Neural progenitor cell (in vitro differentiated cells): ENCODE data around the gene ERN1. TPM values are rescaled to one million over a fixed set of nuclear protein-coding genes. Genes with fewer than 3 reads are reported as not detected.

Experiments
- DNase-seq: peaks from one replicate; pipeline ENCODE4 v3.0.0-alpha.2; 2016; ENCODE audit warnings: low spot score
- H2AFZ ChIP-seq: fragments of 200-600 bp; sonication (generic); replicated peaks from 2 replicates; pipeline ENCODE4 v1.6.1; 2016; ENCODE audit warnings: antibody characterized with exemption
- H3F3A ChIP-seq: fragments of 200-600 bp; sonication (generic); 2 replicates; pipeline ENCODE4 v1.6.1; 2016; ENCODE audit warnings: antibody characterized with exemption, low read depth
- H3K27ac ChIP-seq: fragments of 200-600 bp; sonication (generic); 2 replicates; pipeline ENCODE4 v1.5.1; 2016; ENCODE audit warnings: mild to moderate bottlenecking
- H3K27me3 ChIP-seq: fragments of 200-600 bp; sonication (generic); 2 replicates; pipeline ENCODE4 v1.6.1; 2016; ENCODE audit warnings: mild to moderate bottlenecking, moderate library complexity
- H3K36me3 ChIP-seq: fragments of 200-600 bp; sonication (generic); 2 replicates; pipeline ENCODE4 v1.5.1; 2016
- H3K4me1 ChIP-seq: fragments of 200-600 bp; sonication (generic); 2 replicates; pipeline ENCODE4 v1.6.1; 2016; ENCODE audit warnings: mixed run types
- H3K4me2 ChIP-seq: fragments of 200-600 bp; sonication (generic); 2 replicates; pipeline ENCODE4 v1.6.1; 2016
- H3K4me3 ChIP-seq: fragments of 200-600 bp; sonication (generic); 2 replicates; pipeline ENCODE4 v1.5.1; 2016
- H3K79me2 ChIP-seq: fragments of 200-600 bp; sonication (generic); 2 replicates; pipeline ENCODE4 v1.6.1; 2016; ENCODE audit warnings: low read depth
- H3K9ac ChIP-seq: fragments of 200-600 bp; sonication (generic); 2 replicates; pipeline ENCODE4 v1.6.1; 2016
- H3K9me3 ChIP-seq: fragments of 200-600 bp; sonication (generic); 2 replicates; pipeline ENCODE4 v1.5.1; 2016; ENCODE audit warnings: low read depth
- H4K20me1 ChIP-seq: fragments of 200-600 bp; sonication (generic); 2 replicates; pipeline ENCODE4 v1.6.1; 2016; ENCODE audit warnings: low read depth
- H3K27ac Mint-ChIP-seq: 3 replicates; pipeline ENCODE4 v1.8.0; 2021; ENCODE audit warnings: mixed read lengths
- H3K27me3 Mint-ChIP-seq: 2 replicates; pipeline ENCODE4 v1.8.0; 2022; ENCODE audit warnings: low read depth, mild to moderate bottlenecking, inconsistent platforms, moderate library complexity, mixed read lengths; ENCODE audit not compliant: insufficient read depth
- H3K36me3 Mint-ChIP-seq: 3 replicates; pipeline ENCODE4 v1.8.0; 2021; ENCODE audit warnings: mixed read lengths
- H3K4me1 Mint-ChIP-seq: 3 replicates; pipeline ENCODE4 v1.8.0; 2021; ENCODE audit warnings: mixed read lengths
- H3K4me3 Mint-ChIP-seq: 3 replicates; pipeline ENCODE4 v1.8.0; 2021; ENCODE audit warnings: mild to moderate bottlenecking, moderate library complexity, mixed read lengths
- H3K9me3 Mint-ChIP-seq: 3 replicates; pipeline ENCODE4 v1.8.0; 2020; ENCODE audit warnings: mixed read lengths
- EZH2 ChIP-seq: fragments of 200-600 bp; sonication (generic); IDR thresholded peaks from 2 replicates; pipeline ENCODE4 v1.6.1; 2017; ENCODE audit warnings: antibody characterized with exemption, mild to moderate bottlenecking, moderate library complexity
- EZH2phosphoT487 ChIP-seq: fragments of 200-600 bp; sonication (generic); IDR thresholded peaks from 2 replicates; pipeline ENCODE4 v1.6.1; 2017; ENCODE audit warnings: antibody characterized with exemption
- total RNA-seq: library from RNA; depleted of rRNA; stranded (reverse); fragments of >200 nt; gene quantifications from 2 replicates; pipeline ENCODE4 v1.2.3, GENCODE V29; 2015; ENCODE audit warnings: low replicate concordance
- TF ChIP-seq, protein P1 (sequence below): fragments of 200-600 bp; sonication (generic); IDR thresholded peaks from 2 replicates; pipeline ENCODE4 v1.5.1; 2017; ENCODE audit warnings: antibody characterized with exemption, mild to moderate bottlenecking

Gene ERN1
- total RNA-seq, 1 donor from 2014 or later = 2.4 TPM

DNA sequence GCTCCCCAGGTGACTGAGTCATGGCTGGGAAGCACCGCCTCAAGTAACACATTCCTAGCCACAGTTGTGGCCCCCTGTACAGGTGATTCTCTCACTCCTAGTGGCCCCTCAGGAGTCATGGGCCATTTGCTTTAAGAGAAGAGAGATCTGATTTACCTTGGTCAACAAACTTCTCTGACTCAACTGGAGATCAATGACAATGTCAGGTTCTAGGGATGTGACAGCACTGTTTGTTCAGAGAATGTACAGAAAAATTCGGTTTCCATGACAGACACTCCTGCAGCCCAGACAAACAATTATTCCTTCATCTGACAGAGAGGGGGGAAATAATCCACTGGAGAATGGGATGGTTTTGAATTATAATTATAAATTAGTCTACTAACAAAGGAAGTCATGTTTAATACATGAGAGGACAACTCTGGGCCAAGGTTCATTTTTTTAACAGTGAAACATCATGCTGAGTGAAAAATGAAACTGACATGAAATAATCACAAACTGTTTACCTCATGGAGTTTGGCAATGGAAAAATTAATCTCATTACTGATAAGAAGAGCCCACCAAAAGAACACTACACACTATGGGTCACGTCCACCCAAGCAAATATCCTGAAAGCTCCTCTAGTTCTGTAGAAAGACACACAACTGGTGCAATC lies 9.7 kb downstream of the ERN1 start:
- Mint-ChIP-seq H3K4me1 (peaks cover 11% of the 10 kb centered on the region), H3K27me3 (peaks cover 3% of the 10 kb centered on the region), H3K27ac (no peak overlapping the region), H3K9me3 (no peaks in the 10 kb centered on the region), H3K36me3 (peaks cover 2% of the 10 kb centered on the region), H3K4me3 (no peak overlapping the region)
- no peak overlapping the region for H3K9ac ChIP-seq
- H3K79me2 ChIP-seq = no peaks in the 10 kb centered on the region
- no peaks in the 10 kb centered on the region for H3K36me3 ChIP-seq
- no peak overlapping the region for H2AFZ ChIP-seq
- no peak for DNase-seq
- TF ChIP-seq, protein P1, sequence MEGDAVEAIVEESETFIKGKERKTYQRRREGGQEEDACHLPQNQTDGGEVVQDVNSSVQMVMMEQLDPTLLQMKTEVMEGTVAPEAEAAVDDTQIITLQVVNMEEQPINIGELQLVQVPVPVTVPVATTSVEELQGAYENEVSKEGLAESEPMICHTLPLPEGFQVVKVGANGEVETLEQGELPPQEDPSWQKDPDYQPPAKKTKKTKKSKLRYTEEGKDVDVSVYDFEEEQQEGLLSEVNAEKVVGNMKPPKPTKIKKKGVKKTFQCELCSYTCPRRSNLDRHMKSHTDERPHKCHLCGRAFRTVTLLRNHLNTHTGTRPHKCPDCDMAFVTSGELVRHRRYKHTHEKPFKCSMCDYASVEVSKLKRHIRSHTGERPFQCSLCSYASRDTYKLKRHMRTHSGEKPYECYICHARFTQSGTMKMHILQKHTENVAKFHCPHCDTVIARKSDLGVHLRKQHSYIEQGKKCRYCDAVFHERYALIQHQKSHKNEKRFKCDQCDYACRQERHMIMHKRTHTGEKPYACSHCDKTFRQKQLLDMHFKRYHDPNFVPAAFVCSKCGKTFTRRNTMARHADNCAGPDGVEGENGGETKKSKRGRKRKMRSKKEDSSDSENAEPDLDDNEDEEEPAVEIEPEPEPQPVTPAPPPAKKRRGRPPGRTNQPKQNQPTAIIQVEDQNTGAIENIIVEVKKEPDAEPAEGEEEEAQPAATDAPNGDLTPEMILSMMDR = no peak
- TF ChIP-seq EZH2phosphoT487 (no peak), EZH2 (no peak)
- H3K4me2 ChIP-seq = no peak overlapping the region
- H3K27ac ChIP-seq = no peak overlapping the region
- H3K9me3 ChIP-seq = no peaks in the 10 kb centered on the region
- H4K20me1 ChIP-seq = no peaks in the 10 kb centered on the region
- H3F3A ChIP-seq = no peaks in the 10 kb centered on the region
- H3K27me3 ChIP-seq = no peaks in the 10 kb centered on the region
- no peaks in the 10 kb centered on the region for H3K4me1 ChIP-seq
- H3K4me3 ChIP-seq = no peak overlapping the region

DNA sequence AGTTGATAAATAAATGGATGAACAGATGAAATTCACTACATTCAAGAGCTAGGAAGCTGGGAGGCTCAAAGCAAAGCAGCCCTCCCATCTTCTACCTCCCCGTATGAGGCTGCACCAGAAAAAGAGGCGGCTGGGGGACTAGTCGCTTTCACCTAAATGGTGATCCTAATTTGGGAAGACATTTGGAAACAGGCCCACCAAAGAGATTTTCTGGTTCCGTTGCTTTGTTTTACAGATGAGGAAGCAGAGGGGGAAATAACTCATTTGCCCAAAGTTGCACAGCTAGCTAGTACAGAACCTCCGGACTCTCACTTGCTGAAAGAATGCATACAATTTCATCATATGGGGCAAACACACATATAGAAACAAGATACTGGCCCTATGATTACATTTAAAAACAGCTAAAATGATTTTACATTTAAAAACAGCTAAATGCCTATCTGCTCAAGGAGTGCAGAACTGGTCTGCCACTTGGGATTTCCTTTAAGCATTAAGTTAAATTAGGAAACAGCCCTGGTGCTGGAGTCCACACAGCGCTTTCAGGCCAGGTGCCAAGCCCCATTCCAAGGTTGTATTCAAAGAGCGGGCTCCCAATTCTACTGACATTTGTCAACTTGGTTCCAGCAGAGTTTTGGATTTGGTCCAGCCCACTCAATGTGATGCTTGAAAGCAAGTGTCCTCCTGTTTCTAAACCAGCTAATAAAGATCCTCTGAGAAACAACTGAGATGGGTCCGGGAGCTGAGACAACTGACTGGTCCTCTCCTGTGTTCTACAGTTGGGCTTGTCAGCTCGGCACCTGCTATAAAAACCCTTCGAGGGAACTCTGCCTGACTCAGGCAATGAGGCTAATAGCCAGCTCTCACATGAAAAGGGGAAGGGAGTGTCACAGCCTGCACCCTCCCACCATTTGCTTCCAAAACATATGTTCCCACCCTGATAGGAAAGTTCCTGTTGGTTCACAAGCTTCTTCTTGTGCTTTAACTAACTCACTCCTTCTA lies 11.7 kb downstream of the ERN1 start:
- Histone ChIP-seq H3K27me3 (no peaks in the 10 kb centered on the region), H3K9me3 (no peaks in the 10 kb centered on the region), H3K79me2 (no peaks in the 10 kb centered on the region), H3K27ac (no peak overlapping the region), H4K20me1 (no peaks in the 10 kb centered on the region), H3K9ac (no peak overlapping the region), H3K4me3 (no peak overlapping the region), H3K36me3 (no peaks in the 10 kb centered on the region), H2AFZ (no peak overlapping the region), H3K4me2 (no peak overlapping the region), H3F3A (no peaks in the 10 kb centered on the region), H3K4me1 (no peaks in the 10 kb centered on the region)
- Mint-ChIP-seq H3K36me3 (no peaks in the 10 kb centered on the region), H3K4me3 (no peak overlapping the region), H3K4me1 (peaks cover 11% of the 10 kb centered on the region), H3K27ac (no peak overlapping the region), H3K9me3 (no peaks in the 10 kb centered on the region), H3K27me3 (peaks cover 2% of the 10 kb centered on the region)
- TF ChIP-seq EZH2 = no peak
- no peak for DNase-seq

DNA sequence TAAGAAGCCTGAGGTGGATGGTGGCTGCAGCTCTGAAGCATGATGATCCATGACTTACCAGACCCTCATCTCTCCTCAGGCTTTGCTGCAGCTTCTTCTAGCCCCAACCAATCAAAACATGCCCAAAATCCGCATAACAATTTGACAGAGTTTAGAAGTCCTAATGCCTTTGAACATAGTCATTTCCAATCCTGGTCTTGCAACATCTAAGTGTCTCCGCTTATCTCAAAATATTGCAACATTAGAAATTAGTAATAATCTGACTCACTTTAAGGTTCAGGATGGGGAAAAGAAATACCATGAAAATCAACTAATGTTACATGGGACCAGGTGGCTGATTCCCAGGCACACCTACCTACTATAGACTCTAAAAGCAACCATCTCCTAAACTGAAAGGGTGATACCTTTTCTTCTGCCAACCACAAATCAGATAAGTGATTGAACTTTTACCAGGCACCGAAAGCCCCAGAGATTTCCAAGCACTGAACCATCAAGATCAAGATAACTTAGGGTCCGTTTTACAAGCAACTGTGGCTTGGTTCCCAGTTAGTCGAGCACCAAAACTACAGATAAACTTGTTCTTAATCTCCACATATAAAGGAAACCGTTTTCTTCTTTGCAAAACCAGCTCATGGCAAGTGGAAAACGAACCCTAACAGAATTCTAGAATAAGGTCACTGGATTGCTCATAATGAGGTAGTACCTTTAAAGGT lies 14.0 kb downstream of the ERN1 start:
- H3K36me3 ChIP-seq = no peaks in the 10 kb centered on the region
- TF ChIP-seq EZH2 (no peak), EZH2phosphoT487 (no peak)
- TF ChIP-seq, protein P1 = no peak
- H3K9me3 ChIP-seq = no peaks in the 10 kb centered on the region
- Mint-ChIP-seq H3K9me3 (no peaks in the 10 kb centered on the region), H3K36me3 (no peaks in the 10 kb centered on the region), H3K4me3 (no peak overlapping the region), H3K27ac (no peak overlapping the region), H3K27me3 (no peaks in the 10 kb centered on the region), H3K4me1 (peaks cover 10% of the 10 kb centered on the region)
- no peak for DNase-seq
- no peaks in the 10 kb centered on the region for H4K20me1 ChIP-seq
- no peaks in the 10 kb centered on the region for H3K27me3 ChIP-seq
- no peak overlapping the region for H3K4me2 ChIP-seq
- H3K4me1 ChIP-seq = no peaks in the 10 kb centered on the region
- H2AFZ ChIP-seq = no peak overlapping the region
- no peaks in the 10 kb centered on the region for H3K79me2 ChIP-seq
- H3K9ac ChIP-seq = no peak overlapping the region
- H3K4me3 ChIP-seq = no peak overlapping the region
- no peak overlapping the region for H3K27ac ChIP-seq
- no peaks in the 10 kb centered on the region for H3F3A ChIP-seq
